Smooth muscle cell (in vitro differentiated cells): Measurements from ENCODE around the gene INIP. TPM values are rescaled to one million over a fixed set of nuclear protein-coding genes. Genes with fewer than 3 reads are reported as not detected.

Experiments
- DNase-seq: peaks from one replicate; lab custom pipeline; 2025; ENCODE audit not compliant: unreplicated experiment; lab: John Stamatoyannopoulos, UW
- H2AFZ ChIP-seq: fragments of 200-600 bp; sonication (generic); 2 replicates; pipeline ENCODE4 v1.6.0; 2016; ENCODE audit warnings: antibody characterized with exemption, low read depth, mild to moderate bottlenecking
- H3F3A ChIP-seq: fragments of 200-600 bp; sonication (generic); 2 replicates; pipeline ENCODE4 v1.6.0; 2017; ENCODE audit warnings: antibody characterized with exemption, low read depth
- H3K27ac ChIP-seq: fragments of 200-600 bp; sonication (generic); 2 replicates; pipeline ENCODE4 v1.5.1; 2016; ENCODE audit warnings: low read depth, mild to moderate bottlenecking
- H3K27me3 ChIP-seq: fragments of 200-600 bp; sonication (generic); 2 replicates; pipeline ENCODE4 v1.6.1; 2016; ENCODE audit warnings: low read depth, mild to moderate bottlenecking
- H3K36me3 ChIP-seq: fragments of 200-600 bp; sonication (generic); 2 replicates; pipeline ENCODE4 v1.5.1; 2016; ENCODE audit warnings: low read depth
- H3K4me1 ChIP-seq: fragments of 200-600 bp; sonication (generic); 2 replicates; pipeline ENCODE4 v1.5.1; 2016; ENCODE audit warnings: low read depth
- H3K4me2 ChIP-seq: fragments of 200-600 bp; sonication (generic); 2 replicates; pipeline ENCODE4 v1.6.0; 2016; ENCODE audit warnings: mild to moderate bottlenecking
- H3K4me3 ChIP-seq: fragments of 200-600 bp; sonication (generic); 2 replicates; pipeline ENCODE4 v1.5.1; 2016; ENCODE audit warnings: mild to moderate bottlenecking
- H3K79me2 ChIP-seq: fragments of 200-600 bp; sonication (generic); 2 replicates; pipeline ENCODE4 v1.6.0; 2016; ENCODE audit warnings: low read depth, mild to moderate bottlenecking
- H3K9ac ChIP-seq: fragments of 200-600 bp; sonication (generic); 2 replicates; pipeline ENCODE4 v1.6.0; 2016; ENCODE audit warnings: low read depth
- H3K9me3 ChIP-seq: fragments of 200-600 bp; sonication (generic); replicated peaks from 2 replicates; pipeline ENCODE4 v1.5.1; 2016; ENCODE audit warnings: low read depth
- H4K20me1 ChIP-seq: fragments of 200-600 bp; sonication (generic); 2 replicates; pipeline ENCODE4 v1.6.0; 2016; ENCODE audit warnings: low read depth
- CTCF ChIP-seq: fragments of 200-600 bp; sonication (generic); IDR thresholded peaks from 2 replicates; pipeline ENCODE4 v1.5.1; 2017; ENCODE audit warnings: borderline replicate concordance, mild to moderate bottlenecking, antibody characterized with exemption; ENCODE audit not compliant: insufficient read depth, poor library complexity, severe bottlenecking
- WGBS: methylation state at CpG from one replicate; pipeline ENCODE4 v1.1.7; 2016; ENCODE audit warnings: low lambda C conversion rate; 5-methylcytosine and 5-hydroxymethylcytosine counted together
- polyA plus RNA-seq: library from polyadenylated mRNA; unstranded; fragments of >200 nt; fragmentation: Nextera tagmentation; extraction: Ambion mirVana; gene quantifications from 2 replicates; pipeline ENCODE4 v1.2.1, GENCODE V29; 2016
- total RNA-seq: library from RNA; depleted of rRNA; stranded (reverse); fragments of >200 nt; gene quantifications from 2 replicates; pipeline ENCODE4 v1.2.3, GENCODE V29; 2014

Gene INIP
- total and polyA plus RNA-seq, 2 experiments from 2014 or later, result 19.8 to 25.8 TPM

GRCh38 chr9:112757940-112758339 is 40.0 kb upstream of the INIP start:
- Histone ChIP-seq H3F3A (peaks cover 16% of the 10 kb centered on the region), H3K4me3 (no peak overlapping the region), H3K36me3 (no peaks in the 10 kb centered on the region), H3K9ac (no peak overlapping the region), H4K20me1 (peaks cover 52% of the 10 kb centered on the region), H3K4me2 (peak overlapping the region; percentile 16), H2AFZ (no peak overlapping the region), H3K4me1 (peaks cover 9% of the 10 kb centered on the region), H3K27ac (peak overlapping the region; percentile 63), H3K79me2 (peaks cover 15% of the 10 kb centered on the region), H3K9me3 (no peaks in the 10 kb centered on the region), H3K27me3 (no peaks in the 10 kb centered on the region)
- WGBS, result 97% methylated on average over 2 of the region's 2 CpGs
- TF ChIP-seq CTCF, result no peak
- DNase-seq, result no peak

DNA sequence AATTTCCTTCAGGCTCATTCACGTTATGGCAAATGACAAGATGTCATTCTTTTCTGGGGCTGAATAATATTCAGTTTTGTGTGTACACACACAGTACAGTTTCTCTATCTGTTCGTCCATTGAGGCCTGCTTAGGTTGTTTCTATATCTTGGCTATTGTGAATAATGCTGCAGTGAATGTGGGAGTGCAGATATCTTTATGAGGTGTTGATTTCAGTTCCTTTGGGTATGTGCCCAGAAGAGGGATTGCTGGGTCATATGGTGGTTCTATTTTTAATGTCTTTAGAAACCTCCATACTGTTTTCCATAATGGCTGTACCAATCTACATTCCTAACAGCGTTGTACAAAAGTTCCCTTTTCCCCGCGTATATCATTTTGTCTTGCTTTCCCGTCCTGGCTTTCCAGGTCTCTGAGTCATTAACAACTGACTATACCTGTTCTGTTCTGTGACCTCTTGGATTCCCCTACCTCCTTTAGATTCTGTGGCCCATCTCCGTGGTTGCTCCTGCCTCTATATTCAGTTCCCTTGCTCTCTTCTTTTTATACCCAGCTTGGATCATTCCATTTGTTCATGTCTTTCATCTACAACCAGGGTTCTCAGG is 39.5 kb upstream of the INIP start:
- H3K4me2 ChIP-seq, result peak overlapping the region; percentile 16
- H2AFZ ChIP-seq, result no peak overlapping the region
- peaks cover 53% of the 10 kb centered on the region for H4K20me1 ChIP-seq
- WGBS, result 43% methylated on average over 7 of the region's 7 CpGs
- H3F3A ChIP-seq, result peaks cover 11% of the 10 kb centered on the region
- no peak overlapping the region for H3K4me3 ChIP-seq
- no peak for DNase-seq
- no peaks in the 10 kb centered on the region for H3K36me3 ChIP-seq
- peaks cover 11% of the 10 kb centered on the region for H3K4me1 ChIP-seq
- TF ChIP-seq CTCF, result no peak
- H3K9ac ChIP-seq, result no peak overlapping the region
- H3K9me3 ChIP-seq, result no peaks in the 10 kb centered on the region
- H3K27me3 ChIP-seq, result no peaks in the 10 kb centered on the region
- peaks cover 21% of the 10 kb centered on the region for H3K79me2 ChIP-seq
- peak overlapping the region; percentile 63 for H3K27ac ChIP-seq

DNA sequence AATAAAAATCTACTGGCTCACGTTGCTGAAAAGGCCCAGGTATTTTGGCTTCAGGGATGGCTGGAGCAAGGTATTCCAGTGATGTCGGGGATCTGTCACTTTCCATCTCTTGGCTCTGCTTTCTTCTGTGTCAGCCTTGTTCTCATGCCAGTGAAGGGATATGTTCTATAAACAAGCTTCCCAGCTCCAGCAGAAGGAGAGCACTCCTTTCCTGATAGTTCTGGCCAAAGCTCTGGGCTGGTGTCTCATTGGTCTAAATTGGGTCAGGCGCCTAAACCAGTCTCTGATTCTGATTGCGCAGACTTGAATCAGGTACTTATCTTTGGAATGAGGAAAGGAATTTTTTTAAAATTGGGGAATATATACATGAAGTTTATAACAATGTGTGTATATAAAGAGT is 37.8 kb upstream of the INIP start:
- 74% methylated on average over 4 of the region's 4 CpGs for WGBS
- Histone ChIP-seq H3K9me3 (no peaks in the 10 kb centered on the region), H2AFZ (no peak overlapping the region), H3K9ac (no peak overlapping the region), H3K27ac (peak overlapping the region; percentile 7), H3K4me1 (peaks cover 18% of the 10 kb centered on the region), H3K27me3 (no peaks in the 10 kb centered on the region), H3F3A (peaks cover 13% of the 10 kb centered on the region), H3K4me2 (peak overlapping the region; percentile 11), H3K4me3 (no peak overlapping the region), H3K36me3 (no peaks in the 10 kb centered on the region), H4K20me1 (peaks cover 49% of the 10 kb centered on the region), H3K79me2 (peaks cover 20% of the 10 kb centered on the region)
- no peak for DNase-seq
- TF ChIP-seq CTCF, result no peak

GRCh38 chr9:112755016-112755427 is 37.1 kb upstream of the INIP start:
- DNase-seq, result no peak

More at GRCh38 chr9:112755016-112755427, 37.1 kb upstream of the INIP start:
- peak overlapping the region; percentile 39 for H3K27ac ChIP-seq
- no peak for TF ChIP-seq CTCF
- no peak overlapping the region for H3K9ac ChIP-seq
- no peak overlapping the region for H2AFZ ChIP-seq
- WGBS, result 58% methylated on average over 5 of the region's 5 CpGs
- no peaks in the 10 kb centered on the region for H3K36me3 ChIP-seq
- no peaks in the 10 kb centered on the region for H3K27me3 ChIP-seq
- peaks cover 21% of the 10 kb centered on the region for H3K4me1 ChIP-seq
- peaks cover 14% of the 10 kb centered on the region for H3K79me2 ChIP-seq
- H3F3A ChIP-seq, result peaks cover 13% of the 10 kb centered on the region
- H3K4me2 ChIP-seq, result no peak overlapping the region
- H3K4me3 ChIP-seq, result no peak overlapping the region
- peaks cover 42% of the 10 kb centered on the region for H4K20me1 ChIP-seq
- H3K9me3 ChIP-seq, result no peaks in the 10 kb centered on the region
